H9 (cell line): ENCODE measurements around the gene ZNF385B. TPM values are rescaled to one million over a fixed set of nuclear protein-coding genes. Genes with fewer than 3 reads are reported as not detected.

Source experiments
- DNase-seq: peaks from one replicate; pipeline ENCODE4 v3.0.0-alpha.2; 2017
- H2AFZ ChIP-seq: one replicate; pipeline ENCODE4 v1.6.1; 2013; ENCODE audit warnings: mild to moderate bottlenecking, low read length, control low read depth, moderate library complexity
- H2AK5ac ChIP-seq: 2 replicates; pipeline ENCODE4 v1.6.1; 2013; ENCODE audit warnings: low read length, control low read depth, mixed read lengths; ENCODE audit not compliant: insufficient read length
- H2BK120ac ChIP-seq: one replicate; pipeline ENCODE4 v1.6.1; 2013; ENCODE audit warnings: low read depth, mild to moderate bottlenecking, low read length, control low read depth, inconsistent platforms; ENCODE audit not compliant: poor library complexity, severe bottlenecking
- H2BK12ac ChIP-seq: 2 replicates; pipeline ENCODE4 v1.6.1; 2013; ENCODE audit warnings: low read length, control low read depth, mixed read lengths, low read depth; ENCODE audit not compliant: insufficient read length
- H2BK15ac ChIP-seq: 2 replicates; pipeline ENCODE4 v1.6.1; 2013; ENCODE audit warnings: low read depth, low read length, control low read depth
- H2BK20ac ChIP-seq: one replicate; pipeline ENCODE4 v1.6.1; 2013; ENCODE audit warnings: low read depth, mild to moderate bottlenecking, low read length, control low read depth, inconsistent platforms; ENCODE audit not compliant: poor library complexity, severe bottlenecking
- H2BK5ac ChIP-seq: 2 replicates; pipeline ENCODE4 v1.6.1; 2013; ENCODE audit warnings: low read length, control low read depth, mixed read lengths; ENCODE audit not compliant: insufficient read length
- H3K14ac ChIP-seq: 2 replicates; pipeline ENCODE4 v1.6.1; 2013; ENCODE audit warnings: low read length, control low read depth; ENCODE audit not compliant: insufficient read depth
- H3K18ac ChIP-seq: 2 replicates; pipeline ENCODE4 v1.6.1; 2013; ENCODE audit warnings: low read depth, mild to moderate bottlenecking, mixed read lengths, low read length, control low read depth; ENCODE audit not compliant: insufficient read length
- H3K23ac ChIP-seq: 2 replicates; pipeline ENCODE4 v1.6.1; 2013; ENCODE audit warnings: low read length, control low read depth, mixed read lengths, low read depth; ENCODE audit not compliant: insufficient read length
- H3K23me2 ChIP-seq: 2 replicates; pipeline ENCODE4 v1.6.1; 2013; ENCODE audit warnings: low read depth, mild to moderate bottlenecking, mixed read lengths, low read length, control low read depth; ENCODE audit not compliant: insufficient read length, poor library complexity, severe bottlenecking
- H3K27ac ChIP-seq: 2 replicates; pipeline ENCODE4 v1.5.1; 2013; ENCODE audit warnings: low read length, control low read depth, mixed read lengths, low read depth; ENCODE audit not compliant: insufficient read length
- H3K27me3 ChIP-seq: 2 replicates; pipeline ENCODE4 v1.6.1; 2013; ENCODE audit warnings: low read length, control low read depth, inconsistent platforms; ENCODE audit not compliant: insufficient read depth
- H3K4ac ChIP-seq: 2 replicates; pipeline ENCODE4 v1.6.1; 2013; ENCODE audit warnings: low read depth, mild to moderate bottlenecking, control low read depth, inconsistent platforms, low read length, moderate library complexity
- H3K4me1 ChIP-seq: 2 replicates; pipeline ENCODE4 v1.6.1; 2013; ENCODE audit warnings: low read length, control low read depth, inconsistent platforms; ENCODE audit not compliant: insufficient read depth
- H3K4me2 ChIP-seq: 2 replicates; pipeline ENCODE4 v1.6.1; 2013; ENCODE audit warnings: low read length, control low read depth, mixed read lengths; ENCODE audit not compliant: insufficient read length, insufficient read depth
- H3K56ac ChIP-seq: 2 replicates; pipeline ENCODE4 v1.6.1; 2013; ENCODE audit warnings: low read depth, mild to moderate bottlenecking, mixed read lengths, low read length, control low read depth; ENCODE audit not compliant: insufficient read length
- H3K79me1 ChIP-seq: 2 replicates; pipeline ENCODE4 v1.6.1; 2013; ENCODE audit warnings: low read depth, mild to moderate bottlenecking, moderate library complexity, low read length, control low read depth, inconsistent platforms; ENCODE audit not compliant: insufficient read depth, poor library complexity, severe bottlenecking
- H3K79me2 ChIP-seq: 2 replicates; pipeline ENCODE4 v1.6.1; 2013; ENCODE audit warnings: low read length, control low read depth, inconsistent platforms; ENCODE audit not compliant: insufficient read depth
- H3K9ac ChIP-seq: 2 replicates; pipeline ENCODE4 v1.6.1; 2013; ENCODE audit warnings: low read length, control low read depth, mixed read lengths; ENCODE audit not compliant: insufficient read length; ENCODE audit errors: extremely low read depth
- H3K9me3 ChIP-seq: one replicate; pipeline ENCODE4 v1.6.1; 2013; ENCODE audit warnings: low read depth, low read length, inconsistent platforms; ENCODE audit not compliant: control insufficient read depth
- H3T11ph ChIP-seq: one replicate; pipeline ENCODE4 v1.6.1; 2013; ENCODE audit warnings: mild to moderate bottlenecking, low read length, control low read depth, inconsistent platforms
- H4K20me1 ChIP-seq: one replicate; pipeline ENCODE4 v1.6.1; 2013; ENCODE audit not compliant: control insufficient read depth, insufficient read length, insufficient read depth
- H4K5ac ChIP-seq: 2 replicates; pipeline ENCODE4 v1.6.1; 2013; ENCODE audit warnings: low read depth, mild to moderate bottlenecking, mixed read lengths, low read length, control low read depth; ENCODE audit not compliant: insufficient read length
- H4K8ac ChIP-seq: replicated peaks from 2 replicates; pipeline ENCODE4 v1.6.1; 2013; ENCODE audit warnings: low read length, control low read depth, mixed read lengths, low read depth; ENCODE audit not compliant: insufficient read length
- H4K91ac ChIP-seq: 2 replicates; pipeline ENCODE4 v1.6.1; 2013; ENCODE audit warnings: low read depth, mild to moderate bottlenecking, moderate library complexity, mixed read lengths, low read length, control low read depth; ENCODE audit not compliant: insufficient read length
- H3K27ac Mint-ChIP-seq, 3 experiments: 2 replicates in 2 of 3; 3 replicates in 1 of 3; pipeline ENCODE4 v1.8.0; 2020 to 2021; ENCODE audit warnings: mixed read lengths in 3 of 3, mild to moderate bottlenecking in 1 of 3, moderate library complexity in 1 of 3
- H3K27me3 Mint-ChIP-seq: 2 replicates; pipeline ENCODE4 v1.8.0; 2021; ENCODE audit warnings: low read depth, mild to moderate bottlenecking, moderate library complexity, mixed read lengths
- H3K36me3 Mint-ChIP-seq, 3 experiments: 2 replicates in 2 of 3; 3 replicates in 1 of 3; pipeline ENCODE4 v1.8.0; 2020 to 2021; ENCODE audit warnings: low read depth in 3 of 3, mixed read lengths in 3 of 3; ENCODE audit not compliant: insufficient read depth in 1 of 3
- H3K4me1 Mint-ChIP-seq, 2 experiments: 2 replicates each; pipeline ENCODE4 v1.8.0; 2020; ENCODE audit warnings: mixed read lengths in 2 of 2
- H3K4me3 Mint-ChIP-seq, 2 experiments: 2 replicates in 1 of 2; 3 replicates in 1 of 2; pipeline ENCODE4 v1.8.0; 2020 to 2021; ENCODE audit warnings: mild to moderate bottlenecking in 2 of 2, mixed read lengths in 2 of 2, moderate library complexity in 1 of 2
- H3K9me3 Mint-ChIP-seq, 2 experiments: 2 replicates in 1 of 2; 3 replicates in 1 of 2; pipeline ENCODE4 v1.8.0; 2020; ENCODE audit warnings: mild to moderate bottlenecking in 2 of 2, mixed read lengths in 2 of 2, moderate library complexity in 1 of 2
- CTCF ChIP-seq: fragments of 200-600 bp; sonication (generic); conservative IDR thresholded peaks from 3 replicates; pipeline ENCODE4 v1.8.0; 2021; ENCODE audit warnings: antibody characterized with exemption, mild to moderate bottlenecking
- WGBS: extraction: QIAGEN DNeasy Blood & Tissue Kit; methylation state at CpG from one replicate; pipeline ENCODE4 v1.1.7; 2013; ENCODE audit warnings: missing lambda C conversion rate, low lambda C conversion rate, mixed read lengths; ENCODE audit not compliant: insufficient read length; ENCODE audit errors: extremely low coverage; 5-methylcytosine and 5-hydroxymethylcytosine counted together
- total RNA-seq: library from RNA; stranded (reverse); gene quantifications from 2 replicates; pipeline ENCODE4 v1.2.1, GENCODE V29; 2021

ZNF385B gene
- total RNA-seq, 1 experiment from 2014 or later: 2.1 TPM

- Histone ChIP-seq H3K23me2 (no peaks in the 10 kb centered on the region), H3K4me2 (no peak overlapping the region), H3K27ac (no peak overlapping the region), H2AFZ (no peak overlapping the region), H3K18ac (no peak overlapping the region), H4K91ac (no peak overlapping the region), H3K9ac (no peak overlapping the region), H3K79me1 (no peaks in the 10 kb centered on the region), H3K27me3 (peaks cover 3% of the 10 kb centered on the region; the same call in 1 of the 2 replicates), H2BK120ac (no peak overlapping the region), H2AK5ac (no peak overlapping the region), H3K23ac (no peak overlapping the region), H3K14ac (no peak overlapping the region), H3K4ac (no peak overlapping the region), H3T11ph (no peak overlapping the region), H3K79me2 (no peaks in the 10 kb centered on the region), H3K9me3 (no peaks in the 10 kb centered on the region), H2BK20ac (no peak overlapping the region), H2BK12ac (no peak overlapping the region), H4K5ac (no peak overlapping the region), H2BK15ac (no peak overlapping the region), H3K56ac (no peak overlapping the region), H4K20me1 (no peaks in the 10 kb centered on the region), H4K8ac (no peak overlapping the region), H2BK5ac (no peak overlapping the region), H3K4me1 (no peaks in the 10 kb centered on the region)
- no peak for DNase-seq
- WGBS: no CpG with 5 or more reads among the region's 1 CpG
- TF ChIP-seq CTCF: no peak
- Mint-ChIP-seq H3K36me3 (no peaks in the 10 kb centered on the region), H3K4me1 (peaks cover 7 to 14% of the 10 kb centered on the region in 2 experiments; a peak in 3 of 4 replicates), H3K4me3 (no peak overlapping the region), H3K27me3 (peaks cover 32% of the 10 kb centered on the region), H3K9me3 (no peaks in the 10 kb centered on the region), H3K27ac (no peak overlapping the region)
Observed at GRCh38 chr2:179855673-179856072, 5.7 kb downstream of the ZNF385B start.
